ENCODE data around the gene USH2A.

The USH2A gene

GRCh38 chr1:215761446-215761845 lies 661.8 kb downstream of the USH2A start:
- DNase-seq = no peak

GRCh38 chr1:215754112-215754511 lies 669.1 kb downstream of the USH2A start:
- no peak for DNase-seq

- DNase-seq = peak; percentile 9
These were observed 673.8 kb downstream of the USH2A start for GRCh38 chr1:215749414-215749813.

GRCh38 chr1:215748431-215748830 lies 674.8 kb downstream of the USH2A start:
- no peak for DNase-seq

- DNase-seq = no peak
These were observed 678.8 kb downstream of the USH2A start for GRCh38 chr1:215744419-215744818.

GRCh38 chr1:215739025-215739424 lies 684.2 kb downstream of the USH2A start:
- no peak for DNase-seq

- DNase-seq = no peak
These were observed 691.5 kb downstream of the USH2A start for GRCh38 chr1:215731699-215732098.

- no peak for DNase-seq
These were observed 692.6 kb downstream of the USH2A start for GRCh38 chr1:215730600-215730999.

- DNase-seq = no peak
These were observed 695.1 kb downstream of the USH2A start for GRCh38 chr1:215728169-215728568.

- DNase-seq = no peak
These were observed 703.1 kb downstream of the USH2A start for GRCh38 chr1:215720126-215720525.

GRCh38 chr1:215719552-215719951 lies 703.7 kb downstream of the USH2A start:
- no peak for DNase-seq

GRCh38 chr1:215718575-215719287 lies 704.5 kb downstream of the USH2A start:
- DNase-seq = no peak

GRCh38 chr1:215717677-215718426 lies 705.4 kb downstream of the USH2A start:
- no peak for DNase-seq

- DNase-seq = no peak
These were observed 712.4 kb downstream of the USH2A start for GRCh38 chr1:215710899-215711225.

GRCh38 chr1:215710036-215710898 lies 713.0 kb downstream of the USH2A start:
- peak; percentile 4 for DNase-seq

GRCh38 chr1:215704089-215704860 lies 719.0 kb downstream of the USH2A start:
- no peak for DNase-seq

GRCh38 chr1:215682232-215682631 lies 741.0 kb downstream of the USH2A start:
- DNase-seq = no peak

GRCh38 chr1:215681041-215681440 lies 742.2 kb downstream of the USH2A start:
- no peak for DNase-seq

GRCh38 chr1:215679231-215679630 lies 744.0 kb downstream of the USH2A start:
- DNase-seq = no peak

GRCh38 chr1:215677112-215677511 lies 746.1 kb downstream of the USH2A start:
- no peak for DNase-seq

GRCh38 chr1:215673943-215674342 lies 749.3 kb downstream of the USH2A start:
- no peak for DNase-seq

GRCh38 chr1:215672482-215672881 lies 750.8 kb downstream of the USH2A start:
- no peak for DNase-seq

All from T1000 (cell line).